Right cardiac atrium (tissue), 5 donors: ENCODE measurements around the gene TXLNG. TPM values are rescaled to one million over a fixed set of nuclear protein-coding genes. Genes with fewer than 3 reads are reported as not detected.

Experiments used
- ATAC-seq, 2 donors: fragments of 200-7000 bp; cut with Tn5 transposase; one replicate each; pipeline versions ENCODE4 v1.8.0 to v1.9.1; 2020; ENCODE audit warnings: moderate library complexity in 2 of 2, mild to moderate bottlenecking in 1 of 2
- DNase-seq, 3 donors: peaks; one replicate each; pipeline ENCODE4 v3.0.0-alpha.2; 2020
- H3K27ac ChIP-seq: one replicate; pipeline ENCODE4 v1.5.1; 2013; ENCODE audit warnings: mild to moderate bottlenecking, low read length, control low read depth, moderate library complexity
- H3K27me3 ChIP-seq: one replicate; pipeline ENCODE4 v1.6.1; 2013; ENCODE audit not compliant: control insufficient read depth, insufficient read depth
- H3K4me1 ChIP-seq: one replicate; pipeline ENCODE4 v1.6.1; 2013; ENCODE audit warnings: low read length; ENCODE audit not compliant: control insufficient read depth, insufficient read depth
- H3K4me3 ChIP-seq: one replicate; pipeline ENCODE4 v1.5.1; 2013; ENCODE audit warnings: low read length, control low read depth
- H3K9me3 ChIP-seq: one replicate; pipeline ENCODE4 v1.6.1; 2013; ENCODE audit warnings: low read length; ENCODE audit not compliant: control insufficient read depth
- WGBS: extraction: QIAGEN DNeasy Blood & Tissue Kit; methylation state at CpG from one replicate; pipeline ENCODE4 v1.1.7; 2013; 5-methylcytosine and 5-hydroxymethylcytosine counted together
- intact Hi-C, 4 donors: fragments of 100-400 bp; cut with DNase I; formaldehyde crosslinking; loops; one replicate each; pipeline versions ENCODE4 v1.11.0 to v1.14.0; 2022 to 2023
- polyA plus RNA-seq: library from polyadenylated mRNA; stranded (reverse); fragments of 200-250 nt; gene quantifications from one replicate; pipeline ENCODE4 v1.2.3, GENCODE V29; 2013
- total RNA-seq, 4 donors: library from RNA; stranded (reverse); fragmentation: NEBNext Ultra II Directional; extraction: Animal tissue kit (Norgen Biotek cat#: 25700); gene quantifications; one replicate each; pipeline ENCODE4 v1.2.1, GENCODE V29; 2021
- donor health status: healthy with polysubstance abuse.
- donor health status: DM: no; HTN: yes; CAD: no.
- donor health status: DM: no; HTN: no; CAD: no.
- donor health status: DM: no; HTN: yes; CAD: no; lungs with severe emphysema.
- donor health status: DM: yes; HTN: yes; CAD: no.

The TXLNG gene
- total and polyA plus RNA-seq, 5 donors: 4.6 to 8.0 (median 6.7) TPM

DNA sequence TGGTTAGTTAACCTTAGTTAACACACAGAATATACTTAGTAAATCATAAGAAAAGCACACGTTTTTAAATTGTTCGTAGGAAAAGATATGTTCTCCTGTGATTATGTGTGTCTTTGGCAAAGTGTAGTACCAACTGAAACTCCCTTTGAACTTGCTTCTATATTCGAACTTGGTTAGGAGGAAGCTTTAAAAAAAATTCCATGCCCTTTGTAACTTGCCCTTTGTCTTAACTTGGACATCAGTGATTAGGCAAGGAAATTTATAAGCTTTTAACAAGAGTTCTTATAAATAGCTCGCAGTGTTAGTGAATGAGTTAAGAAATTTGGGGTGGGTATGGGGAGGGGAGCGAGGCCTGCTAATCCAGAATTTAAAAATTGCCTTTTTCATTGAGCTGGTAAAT is 33.4 kb downstream of the TXLNG start:
- no peaks in the 10 kb centered on the region for H3K27me3 ChIP-seq
- WGBS: 68% methylated on average over 5 of the region's 5 CpGs
- no peaks in the 10 kb centered on the region for H3K4me1 ChIP-seq
- DNase-seq (no peak), ATAC-seq (no peak)
- no peaks in the 10 kb centered on the region for H3K9me3 ChIP-seq
- H3K4me3 ChIP-seq: no peak overlapping the region
- H3K27ac ChIP-seq: no peak overlapping the region
- intact Hi-C loops: loop anchor here in 1 of 4 donors (10.0 kb wide), 1 partner anchor 225 kb away; no protein-coding TSS in a partner anchor

DNA sequence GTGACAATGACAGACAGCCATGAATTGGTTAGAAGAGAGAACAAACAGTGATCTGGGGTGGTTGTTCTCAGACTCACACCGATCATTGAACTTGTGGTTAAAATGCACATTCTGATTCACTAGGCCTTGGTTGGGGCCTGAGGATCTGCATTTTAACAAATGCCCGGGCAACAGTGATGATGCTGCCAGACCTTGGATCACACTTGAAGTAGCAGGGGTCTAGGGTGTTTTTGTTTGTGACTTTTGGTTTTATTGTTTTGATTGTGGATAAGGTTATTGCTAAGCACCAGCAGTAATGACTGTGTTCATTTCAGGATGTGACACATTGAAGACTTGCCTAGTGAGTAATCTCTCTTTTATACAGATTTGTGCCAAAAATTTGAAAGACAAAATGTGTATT is 36.5 kb downstream of the TXLNG start:
- intact Hi-C loops: loop anchor here in 1 of 4 donors (10.0 kb wide), 1 partner anchor 222 kb away; no protein-coding TSS in a partner anchor
- DNase-seq: no peak
- H3K9me3 ChIP-seq: no peaks in the 10 kb centered on the region
- no peaks in the 10 kb centered on the region for H3K4me1 ChIP-seq
- WGBS: 78% methylated on average over 2 of the region's 2 CpGs
- ATAC-seq: no peak
- H3K4me3 ChIP-seq: no peak overlapping the region
- no peaks in the 10 kb centered on the region for H3K27me3 ChIP-seq
- no peak overlapping the region for H3K27ac ChIP-seq

DNA sequence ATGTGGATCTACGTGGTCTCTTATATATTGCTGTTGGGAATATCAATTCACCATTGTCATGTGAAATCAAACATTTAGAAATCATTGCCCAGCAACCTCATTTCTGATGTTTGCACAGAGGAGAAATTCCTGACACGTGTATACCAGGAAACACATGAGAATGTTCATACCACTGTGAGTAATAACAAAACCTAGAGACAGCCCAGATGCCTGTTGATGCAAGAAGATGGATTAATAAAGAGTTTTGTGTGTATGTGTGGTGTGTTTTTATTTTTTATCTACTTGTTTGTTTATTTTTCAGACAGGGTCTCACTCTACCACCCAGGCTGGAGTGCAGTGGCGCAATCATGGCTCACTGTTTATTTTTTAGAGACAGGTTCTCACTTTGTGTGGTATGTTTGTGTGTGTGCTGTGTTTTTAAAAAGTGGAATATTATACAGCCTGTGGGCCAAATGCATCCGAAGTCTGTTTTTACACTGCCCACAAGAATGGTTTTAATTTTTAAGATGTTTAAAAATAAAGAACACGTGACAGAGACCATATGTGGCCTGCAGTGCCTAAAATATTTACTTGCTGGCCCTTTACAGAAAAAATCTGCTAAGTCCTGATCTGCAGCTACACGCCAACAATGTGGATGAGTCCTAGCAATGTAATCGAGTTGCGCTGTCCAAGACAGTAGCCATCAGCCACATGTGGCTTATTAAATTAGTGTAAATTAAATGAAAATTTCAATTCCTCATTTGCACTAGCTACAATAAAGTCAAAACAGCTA is 39.2 kb downstream of the TXLNG start:
- Histone ChIP-seq H3K4me3 (no peak overlapping the region), H3K27ac (no peak overlapping the region), H3K4me1 (no peaks in the 10 kb centered on the region), H3K9me3 (no peaks in the 10 kb centered on the region), H3K27me3 (no peaks in the 10 kb centered on the region)
- no peak for ATAC-seq
- intact Hi-C loops: loop anchor here in 2 of 4 donors (5.0 to 10.0 kb wide), 2 partner anchors 37 to 219 kb away; no protein-coding TSS in a partner anchor
- 82% methylated on average over 8 of the region's 8 CpGs for WGBS
- no peak for DNase-seq

DNA sequence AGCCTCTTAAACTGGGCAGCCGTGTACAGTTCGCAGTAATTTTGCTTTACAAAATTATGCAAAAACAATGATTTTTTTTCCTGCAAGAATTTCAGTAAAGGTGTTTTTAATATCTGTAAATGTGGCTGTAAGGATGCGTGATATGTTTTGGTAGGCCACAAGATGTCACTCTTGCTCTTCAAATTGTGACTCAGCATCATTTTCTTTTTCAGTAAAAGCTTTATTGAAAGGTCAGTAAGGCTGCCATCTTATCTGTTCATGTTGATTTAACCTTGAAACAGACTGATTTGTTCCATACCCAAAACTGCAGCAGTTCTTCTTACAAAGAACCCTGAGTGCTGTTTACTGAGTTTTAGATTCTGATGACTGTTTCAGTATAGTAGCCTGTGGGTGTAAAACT is 39.9 kb downstream of the TXLNG start:
- WGBS: 58% methylated on average over 3 of the region's 3 CpGs
- peak; percentile 11 to 50 for ATAC-seq
- H3K9me3 ChIP-seq: no peaks in the 10 kb centered on the region
- intact Hi-C loops: loop anchor here in 2 of 4 donors (5.0 to 10.0 kb wide), 2 partner anchors 36 to 219 kb away; no protein-coding TSS in a partner anchor
- no peaks in the 10 kb centered on the region for H3K27me3 ChIP-seq
- no peak for DNase-seq
- H3K27ac ChIP-seq: no peak overlapping the region
- H3K4me1 ChIP-seq: no peaks in the 10 kb centered on the region
- H3K4me3 ChIP-seq: no peak overlapping the region

DNA sequence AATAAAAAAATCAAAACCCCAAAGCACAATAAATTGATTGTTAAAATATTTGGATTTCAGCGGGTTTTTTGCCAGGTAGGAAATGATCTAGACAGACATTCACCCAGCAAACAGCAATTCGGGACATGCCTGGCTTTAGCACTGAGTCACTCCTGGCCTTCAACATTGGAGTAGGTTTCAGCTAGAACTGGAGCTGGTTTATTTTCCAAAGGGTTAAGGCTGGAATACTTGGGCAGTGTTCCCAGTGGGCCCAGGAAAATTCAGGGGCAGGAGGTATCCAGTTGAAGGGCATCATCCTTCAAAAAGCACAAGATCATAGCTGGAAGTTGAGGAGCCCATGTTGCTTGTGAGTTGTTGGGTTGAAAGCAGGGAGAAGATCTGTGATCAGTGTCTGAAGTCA is 41.0 kb downstream of the TXLNG start:
- DNase-seq (no peak), ATAC-seq (no peak)
- Histone ChIP-seq H3K9me3 (no peaks in the 10 kb centered on the region), H3K27ac (no peak overlapping the region), H3K4me1 (no peaks in the 10 kb centered on the region), H3K4me3 (no peak overlapping the region), H3K27me3 (no peaks in the 10 kb centered on the region)
- WGBS: 78% methylated on average over 2 of the region's 2 CpGs
- intact Hi-C loops: loop anchor here in 2 of 4 donors (5.0 to 10.0 kb wide), 2 partner anchors 35 to 218 kb away; no protein-coding TSS in a partner anchor

DNA sequence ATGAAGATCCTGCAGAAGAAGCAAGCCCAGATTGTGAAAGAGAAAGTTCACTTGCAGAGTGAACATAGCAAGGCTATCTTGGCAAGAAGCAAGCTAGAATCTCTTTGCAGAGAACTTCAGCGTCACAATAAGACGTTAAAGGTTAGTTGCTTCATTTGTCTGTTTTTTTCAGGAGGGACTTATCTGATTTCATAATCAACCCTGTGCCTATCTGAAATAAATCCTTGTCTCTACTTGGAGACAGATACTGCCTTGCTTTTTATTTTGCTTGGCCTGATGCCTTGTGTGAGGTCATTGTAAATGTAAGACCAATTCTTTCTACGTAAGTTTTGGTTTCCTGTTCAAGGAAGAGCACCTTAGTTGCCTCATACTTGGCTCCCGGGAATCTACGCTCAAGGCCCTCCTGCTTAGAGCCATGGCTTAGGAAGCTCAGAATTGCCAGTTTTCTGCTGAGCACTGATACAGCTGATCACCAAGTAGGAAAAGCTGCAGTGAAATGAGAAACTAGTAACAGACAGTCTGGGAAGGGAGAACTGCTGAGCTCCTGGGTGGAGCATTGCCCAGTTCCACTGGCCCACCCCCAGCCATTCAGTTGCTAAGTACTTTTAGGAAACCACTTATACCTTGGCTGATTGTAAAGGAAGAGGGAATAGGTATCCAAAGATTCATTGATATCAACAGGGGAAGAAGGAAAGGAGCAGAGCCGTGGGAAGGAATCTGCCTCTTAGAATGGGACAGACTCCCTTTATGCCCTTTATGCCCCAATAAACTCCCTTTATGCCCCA is 42.0 kb downstream of the TXLNG start:
- DNase-seq (peak in 1 of 3 donors; percentile 28), ATAC-seq (peak; percentile 72 to 89)
- Histone ChIP-seq H3K4me1 (no peaks in the 10 kb centered on the region), H3K27ac (peak overlapping the region; percentile 12), H3K27me3 (no peaks in the 10 kb centered on the region), H3K4me3 (no peak overlapping the region), H3K9me3 (no peaks in the 10 kb centered on the region)
- intact Hi-C loops: loop anchor here in 2 of 4 donors (5.0 to 10.0 kb wide), 2 partner anchors 34 to 216 kb away; no protein-coding TSS in a partner anchor
- 39% methylated on average over 6 of the region's 6 CpGs for WGBS

DNA sequence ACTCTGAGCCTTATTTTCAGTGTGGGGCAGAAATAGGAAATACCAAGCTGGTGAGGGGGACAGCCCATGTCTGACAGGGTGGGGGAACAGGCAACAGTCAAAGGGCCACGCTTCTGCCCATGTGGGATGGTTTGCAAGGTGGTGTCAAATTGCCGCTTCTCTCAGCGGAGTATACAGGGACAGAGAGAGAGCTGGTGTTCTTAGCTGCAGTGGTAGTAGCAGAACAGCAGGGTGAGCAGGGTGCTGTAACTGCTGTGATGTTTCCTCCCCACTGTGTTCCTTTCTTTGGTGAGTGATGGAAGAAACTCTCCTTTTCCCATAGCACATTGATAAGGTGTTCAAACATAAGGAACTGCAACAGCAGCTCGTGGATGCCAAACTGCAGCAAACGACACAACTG is 46.0 kb downstream of the TXLNG start:
- intact Hi-C loops: no loop called here
- H3K27ac ChIP-seq: no peak overlapping the region

DNA sequence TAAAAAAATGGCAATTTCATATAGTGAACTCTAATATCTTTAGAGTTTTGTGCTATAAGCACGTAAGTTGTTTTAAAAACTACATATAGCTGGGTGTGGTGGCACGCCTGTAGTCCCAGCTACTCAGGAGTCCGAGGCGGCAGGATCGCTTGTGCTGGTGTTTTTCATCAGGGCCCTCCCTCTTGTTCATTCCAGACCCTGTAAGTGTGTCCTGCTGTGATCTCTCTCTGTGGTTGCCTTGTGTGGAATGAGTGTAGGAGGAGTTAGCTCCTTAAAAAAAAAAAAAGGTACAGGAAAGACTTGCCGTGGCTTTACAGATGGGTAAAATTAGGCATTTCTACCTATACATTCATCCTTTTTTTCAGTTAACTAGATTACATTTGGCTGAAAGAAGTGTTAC is 48.5 kb downstream of the TXLNG start:
- no peaks in the 10 kb centered on the region for H3K27me3 ChIP-seq
- H3K4me3 ChIP-seq: no peak overlapping the region
- H3K27ac ChIP-seq: no peak overlapping the region
- ATAC-seq: no peak
- H3K4me1 ChIP-seq: peaks cover 6% of the 10 kb centered on the region
- H3K9me3 ChIP-seq: no peaks in the 10 kb centered on the region
- no peak for DNase-seq
- WGBS: 67% methylated on average over 6 of the region's 6 CpGs
- intact Hi-C loops: no loop called here

More for the DNA sequence above, 46.0 kb downstream of the TXLNG start:
- no peak for ATAC-seq
- DNase-seq: no peak
- WGBS: 64% methylated on average over 5 of the region's 5 CpGs
- Histone ChIP-seq H3K9me3 (no peaks in the 10 kb centered on the region), H3K4me1 (no peaks in the 10 kb centered on the region), H3K27me3 (no peaks in the 10 kb centered on the region), H3K4me3 (no peak overlapping the region)

DNA sequence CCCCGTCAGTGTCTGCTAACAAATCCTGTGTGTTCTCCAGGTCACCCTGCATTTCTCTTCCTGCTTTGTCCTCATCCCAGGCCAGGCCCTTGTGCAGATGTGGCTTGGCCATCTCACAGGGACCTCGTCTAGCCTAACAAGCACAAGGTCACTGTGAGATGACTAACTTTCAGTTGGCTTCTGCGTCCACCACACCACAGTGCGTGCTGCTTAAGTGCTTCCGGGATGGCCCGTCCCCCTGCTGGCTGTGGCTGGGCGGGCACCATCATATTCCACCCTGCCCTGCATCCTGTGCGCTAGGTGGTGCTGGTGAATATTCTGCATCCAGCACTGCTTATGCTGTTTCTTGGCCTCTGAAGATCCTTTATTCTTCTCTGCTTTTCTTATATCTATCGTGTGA is 50.1 kb downstream of the TXLNG start:
- ATAC-seq: peak; percentile 25 to 40
- Histone ChIP-seq H3K4me3 (no peak overlapping the region), H3K4me1 (peaks cover 6% of the 10 kb centered on the region), H3K27ac (no peak overlapping the region), H3K27me3 (no peaks in the 10 kb centered on the region), H3K9me3 (no peaks in the 10 kb centered on the region)
- DNase-seq: no peak
- WGBS: 62% methylated on average over 9 of the region's 9 CpGs
- intact Hi-C loops: no loop called here

DNA sequence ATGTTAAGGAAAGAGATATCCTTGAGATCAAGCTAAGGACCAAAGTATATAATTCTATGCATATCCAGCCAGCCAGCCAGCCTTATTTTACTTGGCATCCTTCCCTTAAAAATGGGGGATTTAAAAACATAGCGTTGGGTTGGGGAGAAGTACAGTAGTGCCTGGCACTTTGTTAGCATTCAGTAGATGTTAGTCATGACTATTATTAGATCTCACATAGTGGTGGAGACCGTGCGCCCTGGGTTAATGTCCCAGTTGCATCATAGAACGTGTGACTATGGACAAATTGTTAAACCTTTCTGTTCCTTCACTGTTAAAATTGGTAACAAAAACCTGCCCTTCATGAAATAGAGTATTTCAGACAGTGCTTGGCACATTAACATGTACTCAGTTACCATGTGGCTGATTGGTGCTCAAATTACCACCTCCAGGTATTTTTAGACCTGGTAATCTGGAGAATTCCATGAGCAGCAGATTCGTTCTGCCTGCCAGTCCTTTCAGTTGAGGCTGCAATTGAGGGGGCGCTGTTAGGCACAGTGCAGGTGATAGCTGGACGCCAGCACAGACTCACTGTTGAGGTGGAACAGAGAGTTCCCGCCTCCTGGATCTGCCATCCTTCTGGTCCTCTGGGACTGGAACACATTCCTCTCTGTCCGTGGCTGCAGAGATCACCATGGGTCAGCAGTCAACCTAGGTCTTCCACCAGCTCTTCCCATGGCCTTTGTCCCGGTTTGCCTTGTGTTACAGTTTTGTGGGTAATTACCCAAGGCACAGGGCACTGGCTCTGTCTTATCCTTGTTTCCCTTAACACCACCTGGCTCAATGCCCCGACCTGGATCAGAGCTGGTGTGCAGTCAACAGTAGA is 52.2 kb downstream of the TXLNG start:
- Histone ChIP-seq H3K9me3 (no peaks in the 10 kb centered on the region), H3K4me1 (peaks cover 6% of the 10 kb centered on the region), H3K27me3 (no peaks in the 10 kb centered on the region), H3K27ac (peak overlapping the region; percentile 61), H3K4me3 (no peak overlapping the region)
- 54% methylated on average over 11 of the region's 11 CpGs for WGBS
- intact Hi-C loops: no loop called here
- DNase-seq: no peak
- ATAC-seq: peak; percentile 63 to 70
